HepG2 (cell line): ENCODE measurements around the gene NDOR1. TPM values are rescaled to one million over a fixed set of nuclear protein-coding genes. Genes with fewer than 3 reads are reported as not detected.

Source experiments
- ATAC-seq: fragments of 200-7000 bp; cut with Tn5 transposase; 3 replicates; pipeline ENCODE4 v1.9.1; 2020; ENCODE audit warnings: mild to moderate bottlenecking, moderate library complexity
- BruUV-seq: library from RNA; stranded (reverse); fragments of 400-500 nt; replicated peaks from 2 replicates; lab custom pipeline; 2021; lab: Mats Ljungman, UMichigan
- CTCF ChIA-PET: fragments of 300-600 bp; formaldehyde crosslinking; extraction: SDS; loops from one replicate; lab custom pipeline; 2021; ENCODE audit warnings: low total read pairs, inconsistent platforms, low intra/inter-chr PET ratio; lab: Yijun Ruan, JAX
- POLR2A ChIA-PET: fragments of 350-600 bp; sonication (Branson Sonifier 250); formaldehyde crosslinking; loops from one replicate; lab custom pipeline; 2020; ENCODE audit warnings: antibody characterized with exemption, inconsistent platforms; lab: Yijun Ruan, JAX
- DNase-seq: peaks from one replicate; pipeline ENCODE4 v3.0.0-alpha.2; 2015; ENCODE audit warnings: low spot score
- FAIRE-seq: peaks from 3 replicates; lab custom pipeline; 2011; peaks lifted over from hg19 to GRCh38; lab: Jason Lieb, UNC
- H2AFZ ChIP-seq: one replicate; pipeline ENCODE4 v1.6.1; 2011; ENCODE audit warnings: low read length, inconsistent platforms
- H3K27ac ChIP-seq: fragments of 300-600 bp; 3 replicates; pipeline ENCODE4 v1.8.0; 2011; ENCODE audit warnings: mixed run types, mild to moderate bottlenecking, mixed read lengths, low read length, inconsistent platforms; ENCODE audit not compliant: insufficient read depth; ENCODE audit errors: extremely low read length
- H3K27me3 ChIP-seq, 2 experiments: fragments of 200-600 bp in 1 of 2; 2 replicates in 1 of 2; 3 replicates in 1 of 2; pipeline versions ENCODE4 v1.6.0 to v1.8.0; 2011; ENCODE audit warnings: low read length in 2 of 2, mild to moderate bottlenecking in 2 of 2, moderate library complexity in 2 of 2, inconsistent platforms in 1 of 2; ENCODE audit not compliant: insufficient read depth in 2 of 2, control insufficient read depth in 1 of 2
- H3K36me3 ChIP-seq, 2 experiments: fragments of 200-600 bp in 1 of 2; replicated peaks in 1 of 2; 2 replicates in 1 of 2; 3 replicates in 1 of 2; pipeline versions ENCODE4 v1.5.1 to v1.8.0; 2011; ENCODE audit warnings: low read length in 2 of 2, inconsistent platforms in 1 of 2; ENCODE audit not compliant: insufficient read depth in 2 of 2, control insufficient read depth in 1 of 2
- H3K4me1 ChIP-seq: 2 replicates; pipeline ENCODE4 v1.5.1; 2012; ENCODE audit warnings: low read length, inconsistent platforms; ENCODE audit not compliant: insufficient read depth
- H3K4me2 ChIP-seq: 2 replicates; pipeline ENCODE4 v1.6.0; 2011; ENCODE audit warnings: low read depth, low read length, inconsistent platforms
- H3K4me3 ChIP-seq, 3 experiments: fragments of 200-600 bp in 1 of 3; sonication (generic), shearing (Covaris generic) in 1 of 3; replicated peaks in 1 of 3; 2 replicates each; pipeline ENCODE4 v1.5.1; 2011 to 2016; ENCODE audit warnings: low read length in 3 of 3, inconsistent platforms in 2 of 3, low read depth in 2 of 3, mild to moderate bottlenecking in 2 of 3, control low read depth in 1 of 3, mixed read lengths in 1 of 3; ENCODE audit not compliant: insufficient read depth in 1 of 3
- H3K79me2 ChIP-seq: one replicate; pipeline ENCODE4 v1.6.1; 2011; ENCODE audit warnings: low read length, inconsistent platforms; ENCODE audit not compliant: insufficient read depth
- H3K9ac ChIP-seq: 2 replicates; pipeline ENCODE4 v1.6.0; 2011; ENCODE audit warnings: mild to moderate bottlenecking, low read depth, low read length, inconsistent platforms; ENCODE audit not compliant: insufficient read depth
- H3K9me3 ChIP-seq: 2 replicates; pipeline ENCODE4 v1.5.1; 2012; ENCODE audit warnings: mild to moderate bottlenecking, low read length
- H4K20me1 ChIP-seq: 2 replicates; pipeline ENCODE4 v1.6.0; 2011; ENCODE audit warnings: inconsistent platforms, mild to moderate bottlenecking, low read length, moderate library complexity; ENCODE audit not compliant: insufficient read depth
- ATF1 ChIP-seq: IDR thresholded peaks from 2 replicates; pipeline ENCODE4 v1.6.1; 2016; ENCODE audit warnings: mild to moderate bottlenecking, control low read depth
- ATF7 ChIP-seq, 2 experiments: fragments of 450-650 bp in 1 of 2; sonication (generic) in 1 of 2; formaldehyde crosslinking in 1 of 2; IDR thresholded peaks; 2 replicates each; pipeline versions ENCODE4 v1.4.0 to v1.6.1; 2016 to 2020; ENCODE audit warnings: antibody characterized with exemption in 1 of 2, mild to moderate bottlenecking in 1 of 2, missing genetic modification reagents in 1 of 2
- CENPT ChIP-seq: sonication (generic); formaldehyde crosslinking; IDR thresholded peaks from 2 replicates; pipeline ENCODE4 v1.8.0; 2022; ENCODE audit warnings: low read depth, mild to moderate bottlenecking, moderate library complexity, missing genetic modification reagents
- GTF3A ChIP-seq: sonication (generic); formaldehyde crosslinking; conservative IDR thresholded peaks from 2 replicates; pipeline ENCODE4 v1.4.0; 2020; ENCODE audit warnings: mild to moderate bottlenecking, missing genetic modification reagents
- HCFC1 ChIP-seq: fragments of 150-350 bp; IDR thresholded peaks from 2 replicates; pipeline ENCODE4 v1.6.1; 2014; ENCODE audit warnings: low read depth, low read length
- HIVEP1 ChIP-seq: sonication (generic); formaldehyde crosslinking; IDR thresholded peaks from 2 replicates; pipeline ENCODE4 v1.4.0; 2020; ENCODE audit warnings: mild to moderate bottlenecking, missing genetic modification reagents
- KDM2A ChIP-seq: sonication (generic); formaldehyde crosslinking; IDR thresholded peaks from 2 replicates; pipeline ENCODE4 v1.4.0; 2020; ENCODE audit warnings: low read depth, missing genetic modification reagents, borderline replicate concordance
- KLF15 ChIP-seq: sonication (generic); formaldehyde crosslinking; IDR thresholded peaks from 2 replicates; pipeline ENCODE4 v1.8.1; 2023; ENCODE audit warnings: borderline replicate concordance, mild to moderate bottlenecking, inconsistent platforms, missing genetic modification reagents, mixed read lengths
- RNF2 ChIP-seq: fragments of 450-650 bp; conservative IDR thresholded peaks from 2 replicates; pipeline ENCODE4 v1.6.1; 2016; ENCODE audit warnings: low read depth
- RXRB ChIP-seq: IDR thresholded peaks from 2 replicates; pipeline ENCODE4 v1.6.1; 2016; ENCODE audit warnings: borderline replicate concordance, missing genetic modification reagents, missing compliant biosample characterization
- SP2 ChIP-seq: sonication (generic); formaldehyde crosslinking; IDR thresholded peaks from 2 replicates; pipeline ENCODE4 v1.5.1; 2020; ENCODE audit warnings: mild to moderate bottlenecking, missing genetic modification reagents
- ZNF180 ChIP-seq: sonication (generic); formaldehyde crosslinking; IDR thresholded peaks from 2 replicates; pipeline ENCODE4 v1.4.0; 2020; ENCODE audit warnings: low read depth, missing genetic modification reagents, borderline replicate concordance
- ZNF274 ChIP-seq: sonication (generic); formaldehyde crosslinking; IDR thresholded peaks from 2 replicates; pipeline ENCODE4 v1.5.1; 2020; ENCODE audit warnings: mild to moderate bottlenecking, missing genetic modification reagents
- ZNF605 ChIP-seq: sonication (generic); formaldehyde crosslinking; IDR thresholded peaks from 2 replicates; pipeline ENCODE4 v1.8.0; 2022; ENCODE audit warnings: mild to moderate bottlenecking, missing genetic modification reagents
- ZNF839 ChIP-seq: sonication (generic); formaldehyde crosslinking; IDR thresholded peaks from 2 replicates; pipeline ENCODE4 v1.4.0; 2020; ENCODE audit warnings: missing genetic modification reagents, mild to moderate bottlenecking, borderline replicate concordance
- ZSCAN20 ChIP-seq: sonication (generic); formaldehyde crosslinking; IDR thresholded peaks from 2 replicates; pipeline ENCODE4 v1.4.0; 2020; ENCODE audit warnings: missing genetic modification reagents, mild to moderate bottlenecking, borderline replicate concordance
- WGBS: methylation state at CpG from one replicate; pipeline ENCODE4 v1.1.6; 2017; ENCODE audit warnings: low lambda C conversion rate; 5-methylcytosine and 5-hydroxymethylcytosine counted together
- in situ Hi-C: cut with HindIII; loops from 2 replicates; pipeline ENCODE4 v1.10.0; 2017; ENCODE audit warnings: low pct_unique_long_range_greater_than_20kb; ENCODE audit not compliant: extremely low pct_ligation_motif_present
- intact Hi-C: fragments of 100-400 bp; cut with micrococcal nuclease; formaldehyde crosslinking; loops from one replicate; pipeline ENCODE4 v1.10.0; 2022; ENCODE audit not compliant: unreplicated experiment
- polyA plus RNA-seq, 8 experiments: library from polyadenylated mRNA; depleted of rRNA in 3 of 8; stranded (reverse) in 7 of 8; unstranded in 1 of 8; fragments of >200 nt; fragmentation: Illumina TruSeq in 4 of 8; extraction: Trizol in 4 of 8; gene quantifications; 2 replicates each; pipeline versions ENCODE4 v1.2.1 to v1.2.3, GENCODE V29; 2011 to 2016; ENCODE audit warnings: low read depth in 4 of 8, missing spikeins in 1 of 8, mixed read lengths in 1 of 8; ENCODE audit not compliant: insufficient read depth in 1 of 8
- total RNA-seq, 5 experiments: library from RNA; depleted of rRNA; stranded (reverse); fragments of >200 nt; fragmentation: Illumina TruSeq; extraction: Trizol; gene quantifications; 2 replicates each; pipeline ENCODE4 v1.2.3, GENCODE V29; 2016; ENCODE audit warnings: low read depth in 1 of 5
- TF ChIP-seq, protein P1 (sequence below): IDR thresholded peaks from 2 replicates; pipeline ENCODE4 v1.6.1; 2012; ENCODE audit warnings: low read length, improper control_type of control experiment
- TF ChIP-seq, protein P2 (sequence below): sonication (generic); formaldehyde crosslinking; IDR thresholded peaks from 2 replicates; pipeline ENCODE4 v1.4.0; 2020; ENCODE audit warnings: mild to moderate bottlenecking, missing genetic modification reagents

NDOR1 gene
- total and polyA plus RNA-seq, 2 of the 13 experiments (the other 11 are each of a cell fraction or from before 2014, with no cell fraction given) = 3.6 to 8.7 TPM

DNA sequence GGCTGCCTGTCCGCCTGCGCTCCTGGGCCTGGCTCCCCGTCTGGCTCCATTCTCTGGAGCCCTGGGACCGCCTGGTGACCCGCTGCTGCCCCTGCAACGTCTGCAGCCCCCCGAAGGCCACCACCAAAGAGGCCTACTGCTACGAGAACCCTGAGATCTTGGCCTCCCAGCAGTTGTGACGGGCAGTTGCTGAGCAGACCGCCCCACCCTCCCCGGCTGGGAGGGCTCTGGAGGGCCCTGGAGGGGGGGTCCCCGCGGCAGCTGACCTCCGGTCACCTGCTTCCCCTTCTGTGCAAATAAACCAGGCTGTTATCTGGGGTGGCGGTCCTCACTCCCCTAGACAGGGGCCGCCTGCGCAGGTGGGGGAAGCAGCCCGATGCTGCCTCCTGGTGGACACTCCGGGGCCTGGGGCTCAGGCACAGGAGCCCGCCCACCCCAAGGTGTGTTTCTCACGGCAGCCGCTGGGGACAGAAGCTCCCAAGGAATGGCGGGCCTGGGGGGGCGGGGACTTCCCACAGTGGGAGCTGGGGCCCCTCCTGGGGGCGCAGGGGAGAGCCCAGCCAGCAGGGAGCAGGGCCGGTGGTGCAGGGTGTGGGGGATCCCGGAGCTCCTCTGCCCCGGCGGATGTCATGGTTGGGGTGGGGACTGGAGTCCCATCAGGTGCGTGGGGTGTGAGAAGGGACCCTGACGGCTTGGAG lies 30.9 kb downstream of the NDOR1 start:
- ChIA-PET POLR2A (interaction anchor here (0.6 to 7.4 kb wide), 21 partner anchors 9 to 181 kb away, joined by 3 to 78 read pairs (median 4); partner anchors contain the start of genes ANAPC2, CYSRT1, LRRC26 and MAN1B1), CTCF (interaction anchor here (0.9 to 2.6 kb wide), 9 partner anchors 9 to 118 kb away, joined by 3 to 19 read pairs (median 3); partner anchors contain the start of genes ANAPC2, SSNA1 and TOR4A)
- Histone ChIP-seq H3K27me3 (no peaks in the 10 kb centered on the region), H3K4me2 (peak overlapping the region; percentile 85), H3K9ac (peak overlapping the region; percentile 72), H3K36me3 (no peaks in the 10 kb centered on the region), H4K20me1 (no peaks in the 10 kb centered on the region), H3K27ac (peak overlapping the region; percentile 68), H3K4me3 (peak overlapping the region; percentile 67 to 81 (median 72)), H3K4me1 (peaks cover 51% of the 10 kb centered on the region), H3K79me2 (peaks cover 15% of the 10 kb centered on the region), H3K9me3 (no peaks in the 10 kb centered on the region), H2AFZ (no peak overlapping the region)
- DNase-seq = peak; percentile 87
- peak; percentile 54 for ATAC-seq
- intact Hi-C loops (loop anchor here (2.0 kb wide), 1 partner anchor 14 kb away; the partner anchor contains the start of gene RNF208), in situ Hi-C loops (no loop called here)
- no TSS peak for BruUV-seq
- peak; percentile 80 for FAIRE-seq
- no CpG with 5 or more reads among the region's 31 CpGs for WGBS
- peak; percentile 49; the same call in 1 of the 2 replicates for TF ChIP-seq ZSCAN20 (CRISPR knock-in tag)
- peak; percentile 6; the same call in 1 of the 2 replicates for TF ChIP-seq HCFC1
- peak; percentile 80 for TF ChIP-seq HIVEP1 (CRISPR knock-in tag)
- TF ChIP-seq CENPT (CRISPR knock-in tag) = no peak
- peak; percentile 45; the same call in 1 of the 2 replicates for TF ChIP-seq SP2 (CRISPR knock-in tag)
- peak; percentile 44; the same call in 1 of the 2 replicates for TF ChIP-seq GTF3A
- no peak for TF ChIP-seq ATF1 (CRISPR knock-in tag)
- TF ChIP-seq RXRB (CRISPR knock-in tag) = peak; percentile 91
- TF ChIP-seq, protein P1, sequence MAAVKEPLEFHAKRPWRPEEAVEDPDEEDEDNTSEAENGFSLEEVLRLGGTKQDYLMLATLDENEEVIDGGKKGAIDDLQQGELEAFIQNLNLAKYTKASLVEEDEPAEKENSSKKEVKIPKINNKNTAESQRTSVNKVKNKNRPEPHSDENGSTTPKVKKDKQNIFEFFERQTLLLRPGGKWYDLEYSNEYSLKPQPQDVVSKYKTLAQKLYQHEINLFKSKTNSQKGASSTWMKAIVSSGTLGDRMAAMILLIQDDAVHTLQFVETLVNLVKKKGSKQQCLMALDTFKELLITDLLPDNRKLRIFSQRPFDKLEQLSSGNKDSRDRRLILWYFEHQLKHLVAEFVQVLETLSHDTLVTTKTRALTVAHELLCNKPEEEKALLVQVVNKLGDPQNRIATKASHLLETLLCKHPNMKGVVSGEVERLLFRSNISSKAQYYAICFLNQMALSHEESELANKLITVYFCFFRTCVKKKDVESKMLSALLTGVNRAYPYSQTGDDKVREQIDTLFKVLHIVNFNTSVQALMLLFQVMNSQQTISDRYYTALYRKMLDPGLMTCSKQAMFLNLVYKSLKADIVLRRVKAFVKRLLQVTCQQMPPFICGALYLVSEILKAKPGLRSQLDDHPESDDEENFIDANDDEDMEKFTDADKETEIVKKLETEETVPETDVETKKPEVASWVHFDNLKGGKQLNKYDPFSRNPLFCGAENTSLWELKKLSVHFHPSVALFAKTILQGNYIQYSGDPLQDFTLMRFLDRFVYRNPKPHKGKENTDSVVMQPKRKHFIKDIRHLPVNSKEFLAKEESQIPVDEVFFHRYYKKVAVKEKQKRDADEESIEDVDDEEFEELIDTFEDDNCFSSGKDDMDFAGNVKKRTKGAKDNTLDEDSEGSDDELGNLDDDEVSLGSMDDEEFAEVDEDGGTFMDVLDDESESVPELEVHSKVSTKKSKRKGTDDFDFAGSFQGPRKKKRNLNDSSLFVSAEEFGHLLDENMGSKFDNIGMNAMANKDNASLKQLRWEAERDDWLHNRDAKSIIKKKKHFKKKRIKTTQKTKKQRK = no peak
- peak; percentile 56; the same call in 1 of the 2 replicates for TF ChIP-seq ZNF274
- TF ChIP-seq ZNF605 (CRISPR knock-in tag) = peak; percentile 27; the same call in 1 of the 2 replicates
- TF ChIP-seq KDM2A = peak; percentile 92
- no peak; the same call in 1 of the 2 replicates for TF ChIP-seq KLF15
- no peak for TF ChIP-seq RNF2
- TF ChIP-seq, protein P2, sequence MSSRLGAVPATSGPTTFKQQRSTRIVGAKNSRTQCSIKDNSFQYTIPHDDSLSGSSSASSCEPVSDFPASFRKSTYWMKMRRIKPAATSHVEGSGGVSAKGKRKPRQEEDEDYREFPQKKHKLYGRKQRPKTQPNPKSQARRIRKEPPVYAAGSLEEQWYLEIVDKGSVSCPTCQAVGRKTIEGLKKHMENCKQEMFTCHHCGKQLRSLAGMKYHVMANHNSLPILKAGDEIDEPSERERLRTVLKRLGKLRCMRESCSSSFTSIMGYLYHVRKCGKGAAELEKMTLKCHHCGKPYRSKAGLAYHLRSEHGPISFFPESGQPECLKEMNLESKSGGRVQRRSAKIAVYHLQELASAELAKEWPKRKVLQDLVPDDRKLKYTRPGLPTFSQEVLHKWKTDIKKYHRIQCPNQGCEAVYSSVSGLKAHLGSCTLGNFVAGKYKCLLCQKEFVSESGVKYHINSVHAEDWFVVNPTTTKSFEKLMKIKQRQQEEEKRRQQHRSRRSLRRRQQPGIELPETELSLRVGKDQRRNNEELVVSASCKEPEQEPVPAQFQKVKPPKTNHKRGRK (CRISPR knock-in tag) = no peak
- TF ChIP-seq ZNF839 (CRISPR knock-in tag) = peak; percentile 22; the same call in 1 of the 2 replicates
- TF ChIP-seq ZNF180 (CRISPR knock-in tag) = no peak
- no peak for TF ChIP-seq ATF7 (IDR thresholded peaks at IDR 0.05)
- no peak; the same call in 1 of the 2 replicates for TF ChIP-seq ATF7 (CRISPR knock-in tag; IDR thresholded peaks at IDR 0.05)
